ENCODE data around the gene SRGAP1.

The SRGAP1 gene

DNA sequence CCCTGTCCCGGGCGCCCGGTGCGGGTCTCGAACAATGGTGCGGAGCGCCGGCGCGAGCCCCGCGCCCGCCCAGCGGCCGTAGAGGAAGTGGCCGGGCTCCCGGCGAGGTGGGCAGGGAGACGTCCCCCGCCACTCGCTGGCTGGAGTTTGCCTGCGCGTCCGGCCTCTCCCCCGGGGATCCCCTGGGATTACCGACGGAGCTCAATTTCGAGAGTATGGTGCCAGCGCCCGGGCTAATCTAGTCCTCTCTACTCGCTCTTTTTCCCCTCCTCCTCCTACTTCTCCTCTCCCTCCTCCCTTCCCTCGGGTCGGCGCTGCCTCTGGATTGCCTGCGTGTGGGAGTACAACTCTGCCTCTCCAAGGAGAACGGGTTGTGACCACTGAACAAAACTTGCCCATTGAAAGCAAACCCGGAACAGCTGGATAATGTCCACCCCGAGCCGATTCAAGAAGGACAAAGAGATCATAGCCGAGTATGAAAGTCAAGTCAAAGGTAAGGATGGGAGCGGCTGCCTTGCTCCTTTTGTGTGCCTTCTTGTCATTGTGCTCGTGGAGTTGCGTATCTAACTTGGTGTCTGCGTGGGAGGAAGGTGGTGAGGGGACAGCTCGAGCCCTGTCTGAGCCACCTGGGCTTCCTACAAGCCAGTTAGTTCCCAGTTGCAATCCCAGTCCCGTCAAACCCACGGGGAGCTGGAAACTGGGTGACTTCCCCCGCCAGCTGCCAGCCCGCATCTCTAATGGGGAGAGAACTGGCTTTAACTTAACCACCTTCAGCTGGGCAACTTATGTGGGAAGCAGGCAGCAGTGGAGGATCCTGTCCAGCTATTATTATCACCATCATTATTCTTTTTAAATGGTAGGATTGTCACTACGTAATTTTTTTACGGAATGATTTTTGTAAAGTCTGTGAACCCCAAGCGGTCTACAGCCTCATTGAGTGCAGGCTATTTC is at the start of gene SRGAP1:
SRGAP1 (plus strand) TSS at position 310 of the 951 bp plus-strand sequence; CDS start at position 427, 117 bp downstream.
- in situ Hi-C loops (cut with MboI; ENCODE audit: low pct_unique_long_range_greater_than_20kb, low sequenced_read_pairs, unreplicated experiment) = loop anchor here (25.0 kb wide), 1 partner anchor 543 kb away; the partner anchor contains the start of gene C12orf56
- TF ChIP-seq, protein P1, sequence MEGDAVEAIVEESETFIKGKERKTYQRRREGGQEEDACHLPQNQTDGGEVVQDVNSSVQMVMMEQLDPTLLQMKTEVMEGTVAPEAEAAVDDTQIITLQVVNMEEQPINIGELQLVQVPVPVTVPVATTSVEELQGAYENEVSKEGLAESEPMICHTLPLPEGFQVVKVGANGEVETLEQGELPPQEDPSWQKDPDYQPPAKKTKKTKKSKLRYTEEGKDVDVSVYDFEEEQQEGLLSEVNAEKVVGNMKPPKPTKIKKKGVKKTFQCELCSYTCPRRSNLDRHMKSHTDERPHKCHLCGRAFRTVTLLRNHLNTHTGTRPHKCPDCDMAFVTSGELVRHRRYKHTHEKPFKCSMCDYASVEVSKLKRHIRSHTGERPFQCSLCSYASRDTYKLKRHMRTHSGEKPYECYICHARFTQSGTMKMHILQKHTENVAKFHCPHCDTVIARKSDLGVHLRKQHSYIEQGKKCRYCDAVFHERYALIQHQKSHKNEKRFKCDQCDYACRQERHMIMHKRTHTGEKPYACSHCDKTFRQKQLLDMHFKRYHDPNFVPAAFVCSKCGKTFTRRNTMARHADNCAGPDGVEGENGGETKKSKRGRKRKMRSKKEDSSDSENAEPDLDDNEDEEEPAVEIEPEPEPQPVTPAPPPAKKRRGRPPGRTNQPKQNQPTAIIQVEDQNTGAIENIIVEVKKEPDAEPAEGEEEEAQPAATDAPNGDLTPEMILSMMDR (IDR thresholded peaks at IDR 0.05; ENCODE audit: extremely low read depth, insufficient read depth, missing control alignments) = no peak
- peak; percentile 26 for DNase-seq (ENCODE audit: low spot score)

GRCh38 chr12:63795032-63795687 is 49.3 kb upstream of the SRGAP1 start:
- TF ChIP-seq, protein P1 (IDR thresholded peaks at IDR 0.05; ENCODE audit: extremely low read depth, insufficient read depth, missing control alignments) = no peak
- in situ Hi-C loops (cut with MboI; ENCODE audit: low pct_unique_long_range_greater_than_20kb, low sequenced_read_pairs, unreplicated experiment) = loop anchor here (25.0 kb wide), 1 partner anchor 108 kb away; no protein-coding TSS in a partner anchor

GRCh38 chr12:63795944-63796343 is 48.6 kb upstream of the SRGAP1 start:
- DNase-seq (ENCODE audit: low spot score) = no peak
- in situ Hi-C loops (cut with MboI; ENCODE audit: low pct_unique_long_range_greater_than_20kb, low sequenced_read_pairs, unreplicated experiment) = loop anchor here (25.0 kb wide), 1 partner anchor 109 kb away; no protein-coding TSS in a partner anchor
- TF ChIP-seq, protein P1 (IDR thresholded peaks at IDR 0.05; ENCODE audit: extremely low read depth, insufficient read depth, missing control alignments) = no peak

More at GRCh38 chr12:63795032-63795687, 49.3 kb upstream of the SRGAP1 start:
- no peak for DNase-seq (ENCODE audit: low spot score)

- DNase-seq (ENCODE audit: low spot score) = no peak
- TF ChIP-seq, protein P1 (IDR thresholded peaks at IDR 0.05; ENCODE audit: extremely low read depth, insufficient read depth, missing control alignments) = peak; percentile 51
- in situ Hi-C loops (cut with MboI; ENCODE audit: low pct_unique_long_range_greater_than_20kb, low sequenced_read_pairs, unreplicated experiment) = no loop called here
Measured at GRCh38 chr12:63802012-63802608, 42.4 kb upstream of the SRGAP1 start.

DNA sequence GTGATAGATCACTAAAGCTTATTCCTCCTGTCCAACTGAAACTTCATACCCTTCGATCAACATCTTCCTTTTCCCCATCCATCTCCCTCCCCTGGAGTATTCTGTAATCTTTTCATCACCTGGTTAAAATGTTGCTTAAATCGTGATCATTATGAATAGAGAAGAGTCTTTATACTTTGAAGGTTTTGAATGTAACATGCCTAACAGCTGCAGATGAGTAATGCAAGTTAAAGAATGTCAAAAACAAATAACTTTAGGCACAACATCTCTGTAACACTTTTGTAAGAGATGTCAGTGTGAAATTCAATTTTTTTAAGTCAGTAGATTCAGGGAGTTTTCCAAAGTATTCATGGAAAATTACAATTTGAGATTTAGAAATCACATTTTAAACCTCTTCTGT is 39.8 kb upstream of the SRGAP1 start:
- no peak for DNase-seq (ENCODE audit: low spot score)
- in situ Hi-C loops (cut with MboI; ENCODE audit: low pct_unique_long_range_greater_than_20kb, low sequenced_read_pairs, unreplicated experiment) = no loop called here
- TF ChIP-seq, protein P1 (IDR thresholded peaks at IDR 0.05; ENCODE audit: extremely low read depth, insufficient read depth, missing control alignments) = no peak

Data from GM13977 (cell line).